Upper lobe of left lung (tissue), 6 donors: ENCODE measurements around the gene SRCIN1. TPM values are rescaled to one million over a fixed set of nuclear protein-coding genes. Genes with fewer than 3 reads are reported as not detected.

Experiments used
- ATAC-seq, 2 donors: fragments of 200-7000 bp; cut with Tn5 transposase; one replicate each; pipeline ENCODE4 v1.9.1; 2022; ENCODE audit warnings: mild to moderate bottlenecking in 2 of 2, moderate library complexity in 2 of 2; ENCODE audit not compliant: low FRiP score in 2 of 2
- DNase-seq, 2 donors: peaks; one replicate each; pipeline ENCODE4 v3.0.0-alpha.2; 2019 to 2020
- H3K27ac ChIP-seq, 4 donors: fragments of 200-600 bp; sonication (generic); one replicate each; pipeline ENCODE4 v1.5.1; 2016 to 2019
- H3K27me3 ChIP-seq, 4 donors: fragments of 200-600 bp; sonication (generic); one replicate each; pipeline ENCODE4 v1.5.1; 2017 to 2019
- H3K36me3 ChIP-seq, 4 donors: fragments of 200-600 bp; sonication (generic); one replicate each; pipeline ENCODE4 v1.5.1; 2016 to 2019
- H3K4me1 ChIP-seq, 4 donors: fragments of 200-600 bp; sonication (generic); one replicate each; pipeline ENCODE4 v1.5.1; 2018 to 2019
- H3K4me3 ChIP-seq, 4 donors: fragments of 200-600 bp; sonication (generic); one replicate each; pipeline ENCODE4 v1.5.1; 2017 to 2019; ENCODE audit warnings: mild to moderate bottlenecking in 2 of 4, moderate library complexity in 1 of 4
- H3K9me3 ChIP-seq, 4 donors: fragments of 200-600 bp; sonication (generic); one replicate each; pipeline ENCODE4 v1.5.1; 2018 to 2019
- EP300 ChIP-seq, 4 donors: sonication (generic); formaldehyde crosslinking; IDR thresholded peaks; one replicate each; pipeline ENCODE4 v1.5.1; 2017; ENCODE audit warnings: antibody characterized with exemption in 4 of 4, control low read depth in 2 of 4
- POLR2A ChIP-seq, 4 donors: fragments of 450-650 bp; IDR thresholded peaks; one replicate each; pipeline ENCODE4 v1.5.1; 2016 to 2017; ENCODE audit warnings: antibody characterized with exemption in 4 of 4, mild to moderate bottlenecking in 2 of 4
- POLR2AphosphoS5 ChIP-seq, 2 donors: sonication (generic); formaldehyde crosslinking; IDR thresholded peaks; one replicate each; pipeline ENCODE4 v1.5.1; 2017; ENCODE audit warnings: antibody characterized with exemption in 2 of 2
- WGBS, 2 donors: methylation state at CpG; one replicate each; pipeline ENCODE4 v1.1.5; 2017 to 2018; 5-methylcytosine and 5-hydroxymethylcytosine counted together
- total RNA-seq, 6 donors: library from RNA; depleted of rRNA in 4 of 6; stranded (reverse); fragments of >200 nt in 4 of 6; gene quantifications; one replicate each; pipeline versions ENCODE4 v1.1.0 to v1.2.1, GENCODE V29; 2016 to 2021
- TF ChIP-seq, protein P1 (sequence below), 6 experiments: fragments of 450-650 bp in 4 of 6; fragments of 200-600 bp in 2 of 6; sonication (generic) in 2 of 6; IDR thresholded peaks; one replicate each; pipeline ENCODE4 v1.5.1; 2016 to 2019; ENCODE audit warnings: antibody characterized with exemption in 6 of 6
- donor health status: DM: no; HTN: no; CAD: no; lungs with moderate emphysema.
- donor health status: DM: no; HTN: yes; CAD: no; lungs with severe emphysema.

SRCIN1 gene, protein sequence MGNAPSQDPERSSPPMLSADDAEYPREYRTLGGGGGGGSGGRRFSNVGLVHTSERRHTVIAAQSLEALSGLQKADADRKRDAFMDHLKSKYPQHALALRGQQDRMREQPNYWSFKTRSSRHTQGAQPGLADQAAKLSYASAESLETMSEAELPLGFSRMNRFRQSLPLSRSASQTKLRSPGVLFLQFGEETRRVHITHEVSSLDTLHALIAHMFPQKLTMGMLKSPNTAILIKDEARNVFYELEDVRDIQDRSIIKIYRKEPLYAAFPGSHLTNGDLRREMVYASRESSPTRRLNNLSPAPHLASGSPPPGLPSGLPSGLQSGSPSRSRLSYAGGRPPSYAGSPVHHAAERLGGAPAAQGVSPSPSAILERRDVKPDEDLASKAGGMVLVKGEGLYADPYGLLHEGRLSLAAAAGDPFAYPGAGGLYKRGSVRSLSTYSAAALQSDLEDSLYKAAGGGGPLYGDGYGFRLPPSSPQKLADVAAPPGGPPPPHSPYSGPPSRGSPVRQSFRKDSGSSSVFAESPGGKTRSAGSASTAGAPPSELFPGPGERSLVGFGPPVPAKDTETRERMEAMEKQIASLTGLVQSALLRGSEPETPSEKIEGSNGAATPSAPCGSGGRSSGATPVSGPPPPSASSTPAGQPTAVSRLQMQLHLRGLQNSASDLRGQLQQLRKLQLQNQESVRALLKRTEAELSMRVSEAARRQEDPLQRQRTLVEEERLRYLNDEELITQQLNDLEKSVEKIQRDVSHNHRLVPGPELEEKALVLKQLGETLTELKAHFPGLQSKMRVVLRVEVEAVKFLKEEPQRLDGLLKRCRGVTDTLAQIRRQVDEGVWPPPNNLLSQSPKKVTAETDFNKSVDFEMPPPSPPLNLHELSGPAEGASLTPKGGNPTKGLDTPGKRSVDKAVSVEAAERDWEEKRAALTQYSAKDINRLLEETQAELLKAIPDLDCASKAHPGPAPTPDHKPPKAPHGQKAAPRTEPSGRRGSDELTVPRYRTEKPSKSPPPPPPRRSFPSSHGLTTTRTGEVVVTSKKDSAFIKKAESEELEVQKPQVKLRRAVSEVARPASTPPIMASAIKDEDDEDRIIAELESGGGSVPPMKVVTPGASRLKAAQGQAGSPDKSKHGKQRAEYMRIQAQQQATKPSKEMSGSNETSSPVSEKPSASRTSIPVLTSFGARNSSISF
- total RNA-seq, result 10 to 100 TPM in 2 of 6 donors, 1 to 10 TPM in 4; 1.6 to 16.6 (median 5.6) TPM

DNA sequence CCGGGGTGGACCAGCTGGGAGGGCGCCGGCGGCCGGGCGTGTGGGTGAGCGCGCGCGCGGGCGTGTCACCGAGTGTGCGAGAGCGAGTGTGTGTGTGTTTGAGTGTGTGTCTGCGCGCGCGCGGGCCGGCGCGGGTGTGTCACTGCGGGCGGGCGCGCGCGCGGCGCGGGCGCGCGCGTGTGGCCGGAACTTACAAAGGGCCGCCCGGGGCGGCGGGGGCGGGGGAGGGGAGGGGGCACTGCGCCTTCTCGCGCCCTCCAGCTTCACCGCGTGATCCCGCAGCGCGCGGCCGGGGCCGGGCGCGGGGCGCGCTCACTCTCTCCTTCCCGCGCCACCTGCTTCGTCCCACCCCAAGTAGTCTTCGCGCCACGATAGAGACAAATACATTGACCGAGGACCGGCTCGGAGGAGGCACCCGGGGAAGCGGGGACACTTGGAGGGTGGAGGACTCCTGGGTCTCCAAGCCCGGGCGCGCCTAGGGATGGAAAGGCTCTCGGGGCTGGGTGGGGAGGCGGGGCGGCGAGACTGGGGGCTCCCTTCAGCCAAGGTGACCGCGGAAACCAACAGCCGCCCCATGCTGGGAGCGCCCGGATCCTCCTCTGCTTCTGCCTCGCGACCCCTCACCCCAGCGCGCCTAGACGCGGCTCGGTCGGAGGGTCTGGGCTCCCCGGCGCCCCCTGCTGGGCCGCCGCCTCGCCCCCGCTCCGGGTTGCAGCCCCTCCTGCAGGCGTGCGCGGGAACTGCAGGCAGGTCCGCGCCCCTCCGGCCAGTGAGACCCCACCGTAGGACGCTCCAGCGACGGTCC is at the start of gene SRCIN1:
Gene SRCIN1, minus strand, starts transcription at position 112 of the 805 bp plus-strand sequence. CDS start 247 bp downstream, outside the sequence.
- Histone ChIP-seq H3K9me3 (no peaks in the 10 kb centered on the region), H3K36me3 (no peaks in the 10 kb centered on the region), H3K4me3 (peak within 1 kb of the TSS; percentile 54 to 78 (median 68)), H3K27ac (peak within 1 kb of the TSS in 1 of 4 donors; percentile 49), H3K27me3 (peaks cover 2 to 45% (median 28%) of the 10 kb centered on the region in 4 donors), H3K4me1 (peaks cover 11 to 29% (median 16%) of the 10 kb centered on the region in 4 donors)
- WGBS, 2 donors, result 1 to 4% methylated on average over 5 to 29 of the region's 105 CpGs
- ATAC-seq (peak in 1 of 2 donors; percentile 65), DNase-seq (peak; percentile 48 to 94)
- TF ChIP-seq POLR2AphosphoS5 (IDR thresholded peaks at IDR 0.05), result no peak
- no peak for TF ChIP-seq EP300 (IDR thresholded peaks at IDR 0.05)
- no peak for TF ChIP-seq POLR2A (IDR thresholded peaks at IDR 0.05)
- TF ChIP-seq, protein P1, sequence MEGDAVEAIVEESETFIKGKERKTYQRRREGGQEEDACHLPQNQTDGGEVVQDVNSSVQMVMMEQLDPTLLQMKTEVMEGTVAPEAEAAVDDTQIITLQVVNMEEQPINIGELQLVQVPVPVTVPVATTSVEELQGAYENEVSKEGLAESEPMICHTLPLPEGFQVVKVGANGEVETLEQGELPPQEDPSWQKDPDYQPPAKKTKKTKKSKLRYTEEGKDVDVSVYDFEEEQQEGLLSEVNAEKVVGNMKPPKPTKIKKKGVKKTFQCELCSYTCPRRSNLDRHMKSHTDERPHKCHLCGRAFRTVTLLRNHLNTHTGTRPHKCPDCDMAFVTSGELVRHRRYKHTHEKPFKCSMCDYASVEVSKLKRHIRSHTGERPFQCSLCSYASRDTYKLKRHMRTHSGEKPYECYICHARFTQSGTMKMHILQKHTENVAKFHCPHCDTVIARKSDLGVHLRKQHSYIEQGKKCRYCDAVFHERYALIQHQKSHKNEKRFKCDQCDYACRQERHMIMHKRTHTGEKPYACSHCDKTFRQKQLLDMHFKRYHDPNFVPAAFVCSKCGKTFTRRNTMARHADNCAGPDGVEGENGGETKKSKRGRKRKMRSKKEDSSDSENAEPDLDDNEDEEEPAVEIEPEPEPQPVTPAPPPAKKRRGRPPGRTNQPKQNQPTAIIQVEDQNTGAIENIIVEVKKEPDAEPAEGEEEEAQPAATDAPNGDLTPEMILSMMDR (IDR thresholded peaks at IDR 0.05), result peak; percentile 74 to 90 (median 89)

DNA sequence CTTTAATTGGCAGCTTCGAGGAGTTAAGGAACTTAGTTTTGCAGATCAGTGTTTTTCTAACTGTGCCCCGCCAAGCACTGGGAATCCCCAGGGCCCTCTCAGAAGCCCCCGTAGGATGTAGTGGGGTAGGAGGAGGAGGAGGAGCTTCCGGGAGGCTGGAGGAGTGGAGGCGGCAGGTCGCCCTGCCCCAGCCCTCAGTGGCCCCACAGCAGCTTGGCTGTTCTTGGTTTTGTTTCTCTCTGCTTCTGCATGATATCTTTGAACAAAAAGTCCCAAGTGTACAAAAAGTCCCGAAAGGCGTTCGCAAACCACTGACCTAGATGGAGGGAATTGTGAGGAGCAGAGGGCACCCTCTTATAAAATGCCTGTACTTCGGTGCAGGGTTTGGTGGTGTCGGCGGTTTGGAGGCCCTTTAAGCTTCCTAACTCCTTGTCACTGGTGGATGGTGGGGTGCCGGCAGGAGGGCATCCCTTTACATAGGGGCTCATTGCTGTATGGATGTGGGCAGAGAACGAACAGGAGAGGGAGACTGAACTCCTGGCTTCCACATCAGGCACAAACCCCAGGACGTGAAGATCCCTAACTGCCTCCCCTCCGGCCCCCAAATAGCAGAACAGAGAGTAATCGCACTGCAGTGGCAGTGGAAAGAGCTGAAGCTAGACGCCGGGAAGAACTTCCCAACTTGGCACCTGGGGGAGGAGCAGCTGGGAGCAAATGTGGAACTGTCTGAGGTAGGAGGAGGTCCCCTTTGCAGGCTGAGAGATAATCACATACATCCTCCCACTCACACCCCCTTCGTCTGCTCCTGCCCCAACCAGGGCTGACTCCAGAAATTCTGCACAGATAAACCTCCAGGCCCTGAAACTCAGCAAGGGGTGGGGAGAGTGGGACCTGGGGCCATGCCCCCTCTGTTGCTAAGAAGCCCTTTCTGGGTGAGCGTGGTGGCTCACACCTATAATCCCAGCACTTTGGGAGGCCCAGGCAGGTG is 49.0 kb upstream of the SRCIN1 start:
- Histone ChIP-seq H3K9me3 (no peaks in the 10 kb centered on the region), H3K27ac (no peak overlapping the region), H3K27me3 (peaks cover 0 to 10% (median 0%) of the 10 kb centered on the region in 4 donors), H3K36me3 (no peaks in the 10 kb centered on the region), H3K4me1 (peaks cover 0 to 9% (median 2%) of the 10 kb centered on the region in 4 donors), H3K4me3 (no peak overlapping the region)
- DNase-seq (no peak), ATAC-seq (no peak)
- no peak for TF ChIP-seq EP300 (IDR thresholded peaks at IDR 0.05)
- TF ChIP-seq, protein P1 (IDR thresholded peaks at IDR 0.05), result no peak
- WGBS, 2 donors, result 50 to 52% methylated on average over 21 of the region's 21 CpGs

DNA sequence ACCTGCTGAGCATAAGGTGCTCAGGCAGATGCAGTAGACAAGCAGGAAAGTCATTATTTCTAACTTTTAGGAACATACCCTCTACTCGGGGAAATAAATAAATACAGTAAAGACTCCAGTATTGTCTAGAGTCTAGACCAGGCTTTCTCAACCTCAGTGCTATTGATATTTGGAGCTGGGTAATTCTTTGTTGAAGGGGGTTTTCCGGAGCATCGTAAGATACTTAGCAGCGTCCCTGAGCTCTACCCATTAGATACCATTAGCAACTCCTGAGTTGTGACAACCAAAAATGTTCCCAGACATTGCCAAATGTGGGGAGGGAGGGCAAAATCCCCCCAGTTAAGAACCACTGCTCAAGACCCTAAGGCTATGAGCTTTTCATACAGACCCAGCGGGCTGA is 47.9 kb upstream of the SRCIN1 start:
- H3K4me1 ChIP-seq, result peaks cover 0 to 3% (median 0%) of the 10 kb centered on the region in 4 donors
- 88 to 89% methylated on average over 5 of the region's 5 CpGs for WGBS, 2 donors
- ATAC-seq (no peak), DNase-seq (no peak)
- no peak overlapping the region for H3K4me3 ChIP-seq
- H3K36me3 ChIP-seq, result no peaks in the 10 kb centered on the region
- TF ChIP-seq, protein P1 (IDR thresholded peaks at IDR 0.05), result no peak
- TF ChIP-seq EP300 (IDR thresholded peaks at IDR 0.05) (no peak), POLR2A (IDR thresholded peaks at IDR 0.05) (no peak), POLR2AphosphoS5 (IDR thresholded peaks at IDR 0.05) (no peak)
- no peak overlapping the region for H3K27ac ChIP-seq
- H3K27me3 ChIP-seq, result peaks cover 0 to 10% (median 0%) of the 10 kb centered on the region in 4 donors
- no peaks in the 10 kb centered on the region for H3K9me3 ChIP-seq
